GM19438 (cell line): ENCODE data around the gene CA7.

ENCODE experiments used
- ATAC-seq: cut with Tn5 transposase; IDR thresholded peaks from one replicate; pipeline ENCODE4 v1.9.1; 2021; ENCODE audit warnings: low read depth; ENCODE audit not compliant: unreplicated experiment

Gene CA7

DNA sequence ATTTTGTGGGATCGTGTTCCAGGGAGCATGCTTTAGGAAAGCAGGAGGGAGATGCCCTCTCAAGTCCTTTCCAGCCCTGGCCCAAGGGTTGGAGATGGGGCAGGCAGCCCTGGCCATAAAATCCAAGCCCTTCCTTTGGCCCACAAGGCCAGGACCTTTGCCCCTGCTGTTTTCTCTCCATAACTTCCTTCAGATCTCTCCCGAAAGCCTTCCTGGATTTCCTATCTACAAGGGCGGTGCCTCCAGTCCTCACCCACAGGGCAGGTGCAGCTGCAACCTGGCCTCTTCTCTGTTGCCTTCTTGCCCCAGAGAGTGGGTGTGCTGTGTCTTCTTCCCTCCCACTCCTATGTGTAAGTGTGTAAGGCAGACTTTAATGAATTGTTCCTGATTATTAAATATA, 27.6 kb downstream of the CA7 start:
- ATAC-seq, result no peak

DNA sequence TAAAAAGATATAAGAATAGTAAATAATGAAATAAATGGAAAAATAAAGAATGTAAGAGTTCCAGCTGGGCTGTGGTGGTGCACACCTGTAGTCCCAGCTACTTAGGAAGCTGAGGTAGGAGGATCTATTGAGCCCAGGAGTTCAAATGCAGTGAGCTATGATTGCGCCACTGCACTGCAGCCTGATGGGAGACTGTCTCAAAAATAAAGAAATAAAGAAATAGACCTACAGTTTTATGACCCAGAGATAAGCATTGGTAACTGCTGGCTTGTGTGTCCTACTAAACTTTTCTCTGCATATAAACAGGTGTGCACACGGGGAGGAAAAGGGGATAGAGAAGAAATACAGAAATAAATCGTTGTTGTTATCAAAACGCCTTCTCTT, 28.3 kb downstream of the CA7 start:
- ATAC-seq, result no peak

DNA sequence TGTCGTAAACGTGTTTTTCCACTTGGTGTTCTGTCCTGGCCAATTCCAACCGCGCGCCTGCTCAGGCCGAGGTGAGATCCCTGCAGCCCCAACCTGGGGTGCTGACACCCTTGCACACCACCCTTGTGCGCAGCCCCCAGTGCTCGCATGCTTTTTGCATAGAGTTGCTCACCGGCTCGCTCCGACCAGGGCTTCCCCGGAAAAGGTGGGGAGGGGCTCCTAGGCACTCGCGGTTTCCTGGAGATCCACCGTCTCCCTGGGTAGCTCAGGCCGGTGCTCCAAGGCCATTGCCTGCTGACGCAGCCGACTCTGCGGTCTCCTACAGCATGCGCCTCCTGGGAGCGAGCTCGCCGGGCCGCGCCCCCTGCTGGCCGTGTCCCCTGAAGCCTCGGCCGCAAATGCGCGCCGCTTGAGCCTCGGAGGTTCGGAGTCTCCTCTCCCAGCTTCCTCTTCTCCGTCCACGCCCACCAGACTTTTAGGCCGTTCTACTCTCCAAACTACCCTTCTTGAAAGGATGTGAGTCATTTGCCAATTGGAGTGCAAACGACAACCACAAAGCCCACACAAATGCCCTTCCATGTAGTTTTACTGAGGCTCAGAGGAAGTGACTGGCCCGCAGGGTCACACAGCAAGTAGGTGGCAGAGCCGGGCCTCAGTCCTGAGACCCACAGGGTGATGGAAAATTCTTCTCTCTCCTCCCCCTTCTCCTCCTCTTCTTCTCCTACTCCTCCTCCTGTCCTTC, 28.9 kb downstream of the CA7 start:
- peak; percentile 79 for ATAC-seq

DNA sequence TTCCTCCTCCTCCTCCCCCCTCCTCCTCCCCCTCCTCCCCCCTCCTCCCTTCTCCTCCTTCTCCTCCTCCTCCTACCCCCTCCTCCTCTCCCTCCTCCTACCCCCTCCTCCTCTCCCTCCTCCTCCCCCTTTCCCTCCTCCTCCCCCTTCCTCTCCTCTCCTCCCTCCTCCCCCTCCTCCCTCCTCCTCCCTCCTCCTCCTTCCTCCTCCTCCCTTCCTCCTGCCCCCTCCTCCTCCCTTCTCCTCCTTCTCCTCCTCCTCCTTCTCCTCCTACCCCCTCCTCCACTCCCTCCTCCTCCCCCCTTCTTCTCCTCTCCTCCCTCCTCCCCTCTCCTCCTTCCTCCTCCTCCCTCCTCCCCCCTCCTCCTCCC, 29.5 kb downstream of the CA7 start:
- ATAC-seq, result no peak

DNA sequence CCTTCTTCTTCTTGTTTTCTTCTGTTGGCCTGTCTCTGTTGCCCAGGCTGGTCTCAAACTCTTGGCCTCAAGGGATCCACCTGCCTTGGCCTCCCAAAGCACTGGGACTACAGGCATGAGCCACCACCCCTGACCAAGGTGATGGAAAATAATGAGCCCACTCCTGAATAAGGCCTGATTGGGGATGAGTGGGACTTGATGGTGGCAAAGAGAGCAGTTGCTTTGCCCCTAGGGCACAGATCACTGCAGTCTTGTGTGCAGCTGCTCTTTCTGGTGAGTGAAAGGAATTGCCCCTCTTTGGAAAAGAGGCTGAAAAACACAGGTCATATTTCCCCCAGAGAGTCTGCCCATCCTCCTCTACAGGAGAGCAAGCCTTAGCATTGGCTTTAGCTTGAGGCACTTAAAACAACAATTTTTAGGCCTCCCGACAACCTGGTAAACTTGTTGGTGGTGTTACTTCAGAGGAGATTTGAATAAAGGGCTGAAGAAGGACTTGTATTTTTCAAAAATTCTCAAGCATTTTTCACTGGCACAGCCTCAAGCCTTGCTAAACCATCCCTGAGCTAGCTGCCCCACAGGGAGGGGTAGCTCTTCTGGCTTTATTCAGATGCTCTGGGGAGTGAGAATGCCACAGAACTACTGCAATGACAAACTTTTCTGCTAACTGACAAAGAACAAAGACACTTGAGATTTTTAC, 30.0 kb downstream of the CA7 start:
- no peak for ATAC-seq

DNA sequence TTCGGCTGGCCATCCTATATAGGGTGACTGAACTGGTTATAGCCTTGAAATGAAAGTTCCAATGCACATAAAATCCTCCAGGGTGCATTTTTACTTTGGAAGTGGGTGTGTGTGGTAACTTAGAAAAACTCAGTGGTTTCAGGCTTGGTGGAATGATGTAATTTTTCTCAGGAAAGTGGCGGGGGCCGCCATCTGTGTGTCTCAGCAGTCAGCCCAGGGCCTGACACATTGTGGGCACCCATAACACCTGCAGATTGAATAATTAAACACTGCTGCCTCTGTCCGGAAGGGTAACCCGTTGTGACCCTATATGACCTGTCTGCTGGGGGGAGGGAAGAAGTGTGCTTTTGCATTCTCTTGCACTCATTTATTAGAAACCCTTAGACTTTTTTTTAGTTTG, 33.9 kb downstream of the CA7 start:
- no peak for ATAC-seq

DNA sequence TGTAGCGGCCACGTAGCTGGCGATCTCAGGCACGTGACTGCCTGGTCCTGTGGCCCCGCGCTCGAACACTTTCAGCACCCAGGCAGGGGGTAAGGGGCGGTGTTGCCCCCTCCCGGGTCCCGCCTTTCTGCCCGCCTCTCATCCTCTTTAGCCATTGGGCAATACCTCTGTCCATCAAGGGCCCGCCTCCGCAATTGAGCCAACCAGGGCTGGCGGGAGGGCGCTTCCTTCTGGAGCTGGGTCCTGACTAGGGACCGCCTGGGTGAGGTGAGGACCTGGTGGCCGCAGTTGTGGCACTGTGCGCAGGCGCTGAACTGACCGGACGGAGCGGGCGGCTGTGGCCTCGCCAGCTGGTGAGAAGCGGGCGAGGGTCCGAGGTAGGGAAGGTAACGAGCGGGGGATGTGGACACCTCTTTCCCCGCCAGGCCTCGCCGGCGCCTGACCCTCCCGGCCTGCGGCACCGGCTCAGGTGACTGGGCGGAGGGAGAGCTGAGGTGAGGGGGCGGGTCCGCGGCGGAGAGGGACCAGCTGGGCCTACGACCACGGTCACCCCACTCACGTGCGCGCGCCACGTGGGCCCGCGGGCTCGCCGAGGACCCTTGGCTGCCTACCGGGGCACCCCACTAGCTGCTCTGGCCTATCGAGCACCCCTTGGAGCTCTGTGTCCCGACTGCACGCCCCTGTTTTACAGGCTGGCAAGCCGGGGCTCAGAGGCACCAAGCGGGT, 36.2 kb downstream of the CA7 start, which contains the start of gene PDP2:
TSS of gene PDP2 (plus strand) at position 228 of the 726 bp plus-strand sequence. CDS start 3,770 bp downstream, outside the sequence.
- ATAC-seq, result peak; percentile 96

DNA sequence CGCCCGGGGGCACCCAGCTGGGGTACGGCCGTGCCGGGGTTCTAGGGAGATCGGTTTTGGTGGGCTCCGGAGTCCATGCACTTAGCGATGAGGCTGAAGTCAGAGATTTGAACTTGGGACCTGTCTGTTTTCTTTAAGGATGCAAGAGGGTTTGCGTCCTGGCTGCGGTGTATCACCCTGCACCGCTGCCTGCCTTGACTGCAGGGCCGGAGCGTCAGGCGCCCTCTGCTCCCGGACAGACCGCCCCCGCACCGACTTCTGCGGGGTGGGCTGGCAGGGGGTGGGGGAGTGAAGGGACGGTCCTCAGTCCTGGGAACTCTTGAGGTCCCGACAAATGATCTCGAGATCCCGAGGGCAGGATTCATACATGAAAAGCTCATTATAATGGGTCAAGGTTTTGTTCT, 36.8 kb downstream of the CA7 start:
- no peak for ATAC-seq

DNA sequence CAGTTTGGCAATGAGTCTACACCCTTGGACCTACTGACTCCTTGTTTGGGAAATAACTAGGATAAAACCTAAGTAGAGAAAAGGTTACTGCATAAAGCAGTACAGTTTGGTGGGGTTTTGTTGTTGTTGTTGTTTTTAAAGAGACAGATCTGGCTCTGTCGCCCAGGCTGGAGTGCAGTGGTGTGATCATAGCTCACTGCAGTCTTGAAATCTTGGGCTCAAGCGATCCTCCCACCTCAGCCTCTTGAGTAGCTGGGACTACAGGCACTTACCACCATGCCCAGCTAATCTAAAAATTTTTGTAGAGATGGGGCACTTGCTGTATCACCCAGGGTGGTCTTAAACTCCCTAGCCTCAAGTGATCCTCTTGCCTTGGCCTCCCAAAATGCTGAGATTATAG, 37.3 kb downstream of the CA7 start:
- ATAC-seq, result no peak

DNA sequence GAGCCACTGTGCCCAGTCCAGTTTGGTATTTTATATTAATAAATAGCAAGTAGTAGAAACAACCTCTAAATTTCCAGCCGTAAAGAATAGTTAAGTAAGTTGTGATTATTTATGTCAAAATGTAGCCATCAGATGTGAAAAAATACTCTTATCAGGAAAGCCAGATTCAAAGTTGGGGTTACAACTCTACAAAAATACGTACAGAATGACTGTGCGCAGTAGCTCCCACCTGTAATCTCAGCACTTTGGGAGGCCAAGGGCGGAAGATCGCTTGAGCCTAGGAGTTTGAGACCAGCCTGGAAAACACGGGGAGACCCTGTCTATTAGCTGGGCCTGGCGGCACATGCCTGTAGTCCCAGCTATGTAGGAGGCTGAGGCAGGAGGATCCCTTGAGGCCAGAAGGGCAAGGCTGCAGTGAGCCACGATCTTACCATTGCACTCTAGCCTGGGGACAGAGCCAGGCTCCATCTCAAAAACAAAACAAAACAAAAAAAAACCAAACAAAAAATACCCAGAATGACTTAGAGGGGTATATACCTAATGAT, 37.8 kb downstream of the CA7 start:
- ATAC-seq, result no peak

DNA sequence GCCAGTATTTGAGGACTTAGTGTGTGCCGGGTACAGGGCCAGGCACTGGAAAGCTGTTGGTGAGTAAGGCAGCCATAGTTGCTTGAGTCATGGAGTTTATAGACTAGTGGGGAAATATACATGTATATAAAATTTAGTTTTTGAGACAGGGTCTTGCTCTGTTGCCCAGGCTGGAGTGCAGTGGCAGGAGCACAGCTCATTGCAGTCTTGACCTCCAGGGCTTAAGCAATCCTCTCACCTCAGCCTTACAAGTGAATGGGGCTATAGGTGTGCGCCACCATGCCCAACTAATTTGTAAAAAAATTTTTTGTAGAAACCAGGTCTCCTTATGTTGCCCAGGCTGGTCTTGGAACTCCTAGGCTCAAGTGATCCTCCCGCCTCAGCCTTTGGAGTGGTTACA, 38.5 kb downstream of the CA7 start:
- ATAC-seq, result no peak

DNA sequence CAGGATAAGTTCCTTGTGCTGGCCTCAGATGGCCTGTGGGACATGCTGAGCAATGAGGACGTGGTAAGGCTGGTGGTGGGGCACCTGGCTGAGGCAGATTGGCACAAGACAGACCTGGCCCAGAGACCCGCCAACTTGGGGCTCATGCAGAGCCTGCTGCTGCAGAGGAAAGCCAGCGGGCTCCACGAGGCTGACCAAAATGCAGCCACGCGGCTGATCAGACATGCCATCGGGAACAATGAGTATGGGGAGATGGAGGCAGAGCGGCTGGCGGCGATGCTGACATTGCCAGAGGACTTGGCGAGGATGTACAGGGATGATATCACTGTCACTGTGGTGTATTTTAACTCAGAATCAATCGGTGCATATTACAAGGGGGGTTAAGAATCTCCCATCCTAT, 41.3 kb downstream of the CA7 start:
- ATAC-seq, result no peak

DNA sequence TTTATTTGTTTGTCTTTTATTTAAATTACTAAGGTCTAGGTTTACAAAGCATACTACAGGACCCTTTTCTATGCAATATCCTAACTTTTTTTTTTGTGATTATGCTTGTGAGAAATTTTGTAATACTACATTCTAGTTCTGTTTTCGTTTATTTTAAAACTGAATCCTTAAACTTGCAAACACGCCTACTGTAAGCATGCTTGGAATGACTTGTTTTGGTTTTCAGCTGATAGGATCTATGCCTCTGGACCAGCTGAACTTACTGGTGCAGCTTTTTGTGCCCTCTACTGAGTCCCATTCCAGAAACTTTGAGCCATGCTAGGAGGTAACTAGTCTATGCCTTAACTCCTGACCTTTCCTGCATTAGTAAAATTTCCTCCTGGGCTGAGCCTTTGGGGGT, 42.1 kb downstream of the CA7 start:
- no peak for ATAC-seq

DNA sequence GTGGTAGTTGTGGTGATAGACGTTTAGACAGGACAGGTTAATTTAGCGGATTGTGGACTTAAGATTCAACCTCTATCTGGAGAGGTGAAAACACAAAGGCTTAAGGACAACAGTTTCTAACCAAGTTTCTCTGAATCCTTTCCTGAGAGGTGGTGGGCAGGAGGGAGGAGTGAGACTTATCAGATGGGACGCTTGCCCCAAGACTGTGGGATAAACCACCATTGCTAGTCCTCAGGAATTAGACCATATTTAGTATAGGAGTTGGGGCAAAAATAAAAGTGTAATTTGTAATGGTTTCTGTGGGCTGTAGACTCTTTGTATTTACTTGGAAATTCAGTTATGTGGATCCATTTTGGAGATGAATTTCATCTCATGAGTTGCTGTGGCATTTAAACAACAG, 42.7 kb downstream of the CA7 start:
- no peak for ATAC-seq

DNA sequence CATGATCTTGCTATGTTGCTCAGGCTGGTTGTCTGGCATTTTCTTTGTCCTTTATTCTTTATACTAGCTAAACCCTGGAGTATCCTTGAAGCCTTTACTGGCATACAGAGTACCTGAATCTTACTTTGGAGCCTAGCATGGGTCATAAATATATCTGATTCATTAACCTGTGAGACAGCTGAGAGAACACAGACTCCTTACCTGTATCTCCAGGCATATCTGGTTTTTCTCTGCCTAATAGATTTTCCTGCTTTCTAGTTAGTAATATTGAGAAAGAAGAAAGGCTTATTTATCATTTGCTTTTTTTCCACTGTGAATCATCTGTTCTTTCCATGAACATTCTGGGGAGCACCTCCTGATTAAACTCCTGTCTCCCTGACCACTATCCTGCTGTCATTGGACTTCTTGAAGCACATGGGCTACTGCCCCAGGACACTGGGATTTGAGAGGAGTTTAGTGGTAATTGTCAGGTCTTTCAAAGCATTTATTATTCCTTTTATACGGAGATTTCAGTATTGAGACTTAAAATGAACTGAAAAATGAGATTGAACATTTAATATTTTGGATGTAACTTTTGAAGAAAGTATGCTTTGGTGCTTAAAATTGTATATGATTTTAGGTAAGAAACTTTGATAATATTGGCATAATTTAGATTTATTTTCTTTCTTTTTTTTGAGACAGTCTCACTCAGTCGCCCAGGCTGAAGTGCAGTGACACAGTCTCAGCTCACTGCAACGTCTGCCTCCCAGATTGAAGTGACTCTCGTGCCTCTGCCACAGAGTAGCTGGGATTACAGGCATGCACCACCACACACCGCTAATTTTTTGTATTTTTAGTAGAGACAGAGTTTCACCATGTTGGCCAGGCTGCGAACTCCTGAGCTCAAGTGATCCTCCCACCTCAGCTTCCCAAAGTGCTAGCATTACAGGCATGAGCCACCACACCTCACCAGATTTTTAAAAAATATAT, 44.7 kb downstream of the CA7 start:
- no peak for ATAC-seq

DNA sequence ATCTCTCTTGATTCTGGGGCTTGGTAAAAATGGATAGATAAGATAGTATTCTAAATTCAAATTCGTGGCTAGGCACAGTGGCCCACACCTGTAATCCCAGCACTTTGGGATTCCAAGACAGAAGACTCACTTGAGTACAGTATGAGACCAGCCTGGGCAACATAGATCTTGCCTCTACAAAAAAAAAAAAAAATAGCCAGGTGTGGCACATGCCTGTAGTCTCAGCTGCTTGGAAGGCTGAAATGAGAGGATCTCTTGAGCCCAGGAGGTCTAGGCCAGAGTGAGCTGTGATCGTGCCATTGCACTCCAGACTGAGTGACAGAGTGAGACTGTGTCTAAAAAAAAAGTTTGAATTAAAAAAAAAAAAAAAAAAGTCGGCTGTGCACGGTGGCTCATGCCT, 45.4 kb downstream of the CA7 start:
- no peak for ATAC-seq

DNA sequence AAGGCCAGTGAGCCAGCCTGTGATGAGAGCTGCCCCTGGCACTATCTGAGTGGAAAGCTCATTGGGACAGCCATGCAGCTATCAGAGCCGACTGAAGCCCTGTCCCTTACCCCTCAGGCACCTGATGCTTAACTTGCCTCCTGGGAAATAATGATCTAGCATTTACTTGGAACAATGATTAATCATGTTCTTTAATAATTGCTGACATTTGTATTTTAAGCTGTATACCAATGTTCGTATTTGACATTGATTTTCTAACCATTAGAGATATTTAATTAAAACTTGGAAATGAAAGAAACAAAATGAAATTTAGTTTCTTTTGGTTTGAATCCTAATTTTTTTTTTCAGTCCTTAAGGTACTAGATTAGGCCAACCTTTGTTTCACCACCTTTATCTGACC, 46.6 kb downstream of the CA7 start:
- no peak for ATAC-seq

DNA sequence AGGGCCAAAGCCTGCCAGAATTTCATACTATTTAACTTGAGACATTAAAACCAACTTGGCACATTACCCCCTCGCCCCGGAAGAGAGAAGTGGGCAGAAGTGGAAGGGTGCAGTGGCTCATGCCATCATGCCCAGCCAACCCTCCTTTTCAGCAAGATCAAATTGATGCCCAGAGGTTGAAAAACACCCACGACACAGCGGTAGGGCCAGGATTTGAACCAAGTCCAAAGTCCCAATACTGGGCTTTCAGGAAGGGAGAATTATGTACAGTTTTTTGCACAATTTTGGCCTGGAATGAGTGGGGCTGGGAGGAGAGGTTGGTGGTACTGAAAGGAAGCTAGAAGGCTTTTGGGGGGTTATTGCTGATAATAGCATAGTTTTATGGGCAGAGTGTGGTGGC, 47.1 kb downstream of the CA7 start:
- ATAC-seq, result no peak

DNA sequence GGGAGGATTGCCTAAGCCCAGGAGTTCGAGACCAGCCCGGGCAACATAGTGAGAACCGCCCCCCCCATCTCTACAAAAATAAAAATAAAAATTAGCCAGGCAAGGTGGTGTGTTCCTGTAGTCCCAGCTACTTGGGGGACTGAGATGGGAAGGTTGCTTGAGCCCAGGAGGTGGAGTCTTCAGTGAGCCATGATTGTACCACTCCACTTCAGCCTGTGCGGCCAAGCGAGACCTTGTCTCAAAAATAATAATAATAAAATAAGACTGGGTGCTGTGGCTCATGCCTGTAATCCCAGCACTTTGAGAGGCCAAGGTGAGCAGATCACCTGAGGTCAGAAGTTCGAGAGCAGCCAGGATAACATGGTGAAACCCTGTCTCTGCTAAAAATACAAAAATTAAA, 47.6 kb downstream of the CA7 start:
- no peak for ATAC-seq

DNA sequence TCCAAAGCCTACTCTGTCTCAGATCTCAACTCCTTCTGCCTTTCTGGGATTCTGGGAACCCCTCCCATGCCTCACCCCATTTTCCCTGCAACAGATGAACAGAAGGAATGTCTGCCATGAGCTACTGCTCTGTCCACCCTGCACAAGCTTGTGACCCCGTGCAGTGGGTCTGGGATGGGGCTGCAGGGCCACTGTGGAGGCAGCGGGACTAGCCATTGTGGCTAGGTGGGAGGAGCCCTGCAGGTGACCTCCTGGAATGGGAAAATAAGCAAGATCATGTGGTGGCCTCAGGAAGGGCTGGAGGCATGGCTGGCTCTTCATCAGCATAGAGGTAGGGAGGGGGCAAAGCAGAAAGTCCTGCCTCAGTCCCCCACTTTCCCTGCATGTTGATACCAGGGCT, 49.8 kb downstream of the CA7 start:
- no peak for ATAC-seq
